Esophagus muscularis mucosa (tissue), 4 donors: ENCODE measurements around the gene KCNJ10. TPM values are rescaled to one million over a fixed set of nuclear protein-coding genes. Genes with fewer than 3 reads are reported as not detected.

ENCODE experiments used
- DNase-seq: peaks from one replicate; pipeline ENCODE4 v3.0.0-alpha.2; 2017; ENCODE audit errors: extremely low spot score
- H3K27ac ChIP-seq, 4 donors: fragments of 200-600 bp; sonication (generic); replicated peaks in 1 of 4; 1 replicate in 3 of 4; 2 replicates in 1 of 4; pipeline ENCODE4 v1.5.1; 2016 to 2019; ENCODE audit warnings: mild to moderate bottlenecking in 1 of 4
- H3K27me3 ChIP-seq, 4 donors: fragments of 200-600 bp; sonication (generic); one replicate each; pipeline versions ENCODE4 v1.5.1 to v1.6.0; 2016 to 2019
- H3K36me3 ChIP-seq, 4 donors: fragments of 200-600 bp; sonication (generic); one replicate each; pipeline ENCODE4 v1.5.1; 2016 to 2019
- H3K4me1 ChIP-seq, 4 donors: fragments of 200-600 bp; sonication (generic); one replicate each; pipeline ENCODE4 v1.5.1; 2016 to 2019
- H3K4me3 ChIP-seq, 4 donors: fragments of 200-600 bp; sonication (generic); 1 replicate in 2 of 4; 2 replicates in 2 of 4; pipeline ENCODE4 v1.5.1; 2016 to 2019; ENCODE audit warnings: mild to moderate bottlenecking in 4 of 4, moderate library complexity in 1 of 4
- H3K9me3 ChIP-seq, 4 donors: fragments of 200-600 bp; sonication (generic); 1 replicate in 3 of 4; 2 replicates in 1 of 4; pipeline ENCODE4 v1.5.1; 2016 to 2019
- EP300 ChIP-seq: sonication (generic); formaldehyde crosslinking; IDR thresholded peaks from one replicate; pipeline ENCODE4 v1.6.1; 2017; ENCODE audit warnings: antibody characterized with exemption
- POLR2A ChIP-seq: fragments of 450-650 bp; IDR thresholded peaks from one replicate; pipeline ENCODE4 v1.6.1; 2017; ENCODE audit warnings: antibody characterized with exemption, moderate library complexity, mild to moderate bottlenecking, low read depth
- POLR2AphosphoS5 ChIP-seq, 2 donors: sonication (generic); formaldehyde crosslinking; IDR thresholded peaks; one replicate each; pipeline ENCODE4 v1.6.1; 2017; ENCODE audit warnings: antibody characterized with exemption in 2 of 2
- WGBS: methylation state at CpG from one replicate; pipeline ENCODE4 v1.1.5; 2018; 5-methylcytosine and 5-hydroxymethylcytosine counted together
- intact Hi-C: fragments of 100-400 bp; cut with DNase I; formaldehyde crosslinking; loops from one replicate; pipeline ENCODE4 v1.15.1; 2023
- total RNA-seq, 4 donors: library from RNA; depleted of rRNA; stranded (reverse); fragments of >200 nt; gene quantifications; one replicate each; pipeline versions ENCODE4 v1.1.0 to v1.2.1, GENCODE V29; 2016
- TF ChIP-seq, protein P1 (sequence below), 3 experiments: fragments of 200-600 bp in 2 of 3; fragments of 450-650 bp in 1 of 3; sonication (generic) in 2 of 3; IDR thresholded peaks; one replicate each; pipeline ENCODE4 v1.5.1; 2017 to 2019; ENCODE audit warnings: antibody characterized with exemption in 3 of 3, mild to moderate bottlenecking in 2 of 3, moderate library complexity in 1 of 3

KCNJ10 gene
- total RNA-seq, 4 donors from 2014 or later = 0.06 TPM; not detected in 3

GRCh38 chr1:160020196-160020595 lies 49.8 kb downstream of the KCNJ10 start:
- H3K27ac ChIP-seq = no peak overlapping the region
- no peaks in the 10 kb centered on the region for H3K36me3 ChIP-seq
- WGBS = 90% methylated on average over 5 of the region's 5 CpGs
- peaks cover 6 to 17% (median 13%) of the 10 kb centered on the region in 4 donors for H3K4me1 ChIP-seq
- TF ChIP-seq POLR2A (no peak), EP300 (no peak), POLR2AphosphoS5 (IDR thresholded peaks at IDR 0.05) (no peak)
- TF ChIP-seq, protein P1, sequence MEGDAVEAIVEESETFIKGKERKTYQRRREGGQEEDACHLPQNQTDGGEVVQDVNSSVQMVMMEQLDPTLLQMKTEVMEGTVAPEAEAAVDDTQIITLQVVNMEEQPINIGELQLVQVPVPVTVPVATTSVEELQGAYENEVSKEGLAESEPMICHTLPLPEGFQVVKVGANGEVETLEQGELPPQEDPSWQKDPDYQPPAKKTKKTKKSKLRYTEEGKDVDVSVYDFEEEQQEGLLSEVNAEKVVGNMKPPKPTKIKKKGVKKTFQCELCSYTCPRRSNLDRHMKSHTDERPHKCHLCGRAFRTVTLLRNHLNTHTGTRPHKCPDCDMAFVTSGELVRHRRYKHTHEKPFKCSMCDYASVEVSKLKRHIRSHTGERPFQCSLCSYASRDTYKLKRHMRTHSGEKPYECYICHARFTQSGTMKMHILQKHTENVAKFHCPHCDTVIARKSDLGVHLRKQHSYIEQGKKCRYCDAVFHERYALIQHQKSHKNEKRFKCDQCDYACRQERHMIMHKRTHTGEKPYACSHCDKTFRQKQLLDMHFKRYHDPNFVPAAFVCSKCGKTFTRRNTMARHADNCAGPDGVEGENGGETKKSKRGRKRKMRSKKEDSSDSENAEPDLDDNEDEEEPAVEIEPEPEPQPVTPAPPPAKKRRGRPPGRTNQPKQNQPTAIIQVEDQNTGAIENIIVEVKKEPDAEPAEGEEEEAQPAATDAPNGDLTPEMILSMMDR (IDR thresholded peaks at IDR 0.05) = no peak
- H3K4me3 ChIP-seq = no peak overlapping the region
- no peaks in the 10 kb centered on the region for H3K9me3 ChIP-seq
- no peaks in the 10 kb centered on the region for H3K27me3 ChIP-seq
- no peak for DNase-seq
- intact Hi-C loops = no loop called here

GRCh38 chr1:160018900-160019299 lies 51.1 kb downstream of the KCNJ10 start:
- H3K27me3 ChIP-seq = no peaks in the 10 kb centered on the region
- TF ChIP-seq POLR2A (no peak), POLR2AphosphoS5 (IDR thresholded peaks at IDR 0.05) (no peak), EP300 (no peak)
- TF ChIP-seq, protein P1 (IDR thresholded peaks at IDR 0.05) = no peak
- H3K27ac ChIP-seq = no peak overlapping the region
- DNase-seq = no peak
- H3K36me3 ChIP-seq = no peaks in the 10 kb centered on the region
- no peaks in the 10 kb centered on the region for H3K9me3 ChIP-seq
- H3K4me1 ChIP-seq = peaks cover 2 to 7% (median 4%) of the 10 kb centered on the region in 4 donors
- no peak overlapping the region for H3K4me3 ChIP-seq
- intact Hi-C loops = no loop called here
- WGBS = 76% methylated on average over 1 of the region's 1 CpG

DNA sequence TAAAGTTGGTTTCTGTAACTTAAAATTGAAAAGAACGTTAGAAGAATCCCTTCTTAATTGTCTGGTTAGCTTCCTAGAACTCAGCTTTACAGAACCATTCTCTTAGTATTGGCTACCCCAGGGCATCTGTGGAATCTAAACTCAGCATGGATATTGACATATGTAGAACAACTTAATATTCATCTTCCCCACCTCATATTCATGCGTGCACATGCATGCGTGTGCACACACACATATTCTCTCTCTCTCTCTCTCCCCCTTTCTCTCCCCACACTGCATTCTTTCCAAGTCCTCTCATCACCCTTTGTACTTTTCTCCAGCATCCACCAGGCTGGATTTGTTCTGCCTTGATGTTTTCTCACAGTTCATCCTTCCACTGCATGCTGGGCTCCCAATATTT lies 51.6 kb downstream of the KCNJ10 start:
- 83% methylated on average over 3 of the region's 3 CpGs for WGBS
- H3K27ac ChIP-seq = no peak overlapping the region

GRCh38 chr1:160017592-160017991 lies 52.4 kb downstream of the KCNJ10 start:
- Histone ChIP-seq H3K27me3 (no peaks in the 10 kb centered on the region), H3K9me3 (no peaks in the 10 kb centered on the region), H3K4me1 (no peaks in the 10 kb centered on the region), H3K36me3 (no peaks in the 10 kb centered on the region), H3K4me3 (no peak overlapping the region), H3K27ac (no peak overlapping the region)
- 84% methylated on average over 1 of the region's 1 CpG for WGBS
- DNase-seq = no peak
- intact Hi-C loops = no loop called here
- TF ChIP-seq POLR2A (no peak), POLR2AphosphoS5 (IDR thresholded peaks at IDR 0.05) (no peak), EP300 (no peak)
- TF ChIP-seq, protein P1 (IDR thresholded peaks at IDR 0.05) = no peak

More for the DNA sequence above, 51.6 kb downstream of the KCNJ10 start:
- intact Hi-C loops = no loop called here
- DNase-seq = no peak
- no peak overlapping the region for H3K4me3 ChIP-seq
- peaks cover 0 to 1% (median under 1%) of the 10 kb centered on the region in 4 donors for H3K4me1 ChIP-seq
- H3K27me3 ChIP-seq = no peaks in the 10 kb centered on the region
- H3K9me3 ChIP-seq = no peaks in the 10 kb centered on the region
- no peaks in the 10 kb centered on the region for H3K36me3 ChIP-seq
- TF ChIP-seq, protein P1 (IDR thresholded peaks at IDR 0.05) = no peak
- TF ChIP-seq POLR2A (no peak), POLR2AphosphoS5 (IDR thresholded peaks at IDR 0.05) (no peak), EP300 (no peak)

- no peak for DNase-seq
- 60% methylated on average over 3 of the region's 3 CpGs for WGBS
- intact Hi-C loops = no loop called here
- Histone ChIP-seq H3K4me3 (no peak overlapping the region), H3K4me1 (no peaks in the 10 kb centered on the region), H3K36me3 (no peaks in the 10 kb centered on the region), H3K27me3 (no peaks in the 10 kb centered on the region), H3K27ac (no peak overlapping the region), H3K9me3 (no peaks in the 10 kb centered on the region)
- TF ChIP-seq POLR2AphosphoS5 (IDR thresholded peaks at IDR 0.05) = no peak
- TF ChIP-seq POLR2A = no peak
- TF ChIP-seq EP300 = no peak
- TF ChIP-seq, protein P1 (IDR thresholded peaks at IDR 0.05) = no peak
Measured at GRCh38 chr1:160011781-160012180, 58.2 kb downstream of the KCNJ10 start.
